Esophagus (tissue), 2 donors: Measurements from ENCODE around the gene PAIP1. TPM values are rescaled to one million over a fixed set of nuclear protein-coding genes. Genes with fewer than 3 reads are reported as not detected.
"Not testable (repeated sequence)": the region's sequence is repeated elsewhere in the genome, so short reads cannot be mapped to it uniquely, and the experiment has no call there.

ENCODE experiments used
- H3K27ac ChIP-seq, 2 donors: one replicate each; pipeline ENCODE4 v1.5.1; 2013; ENCODE audit warnings: low read depth in 2 of 2, mild to moderate bottlenecking in 2 of 2, inconsistent platforms in 1 of 2, low read length in 1 of 2, moderate library complexity in 1 of 2
- H3K27me3 ChIP-seq, 2 donors: one replicate each; pipeline ENCODE4 v1.6.1; 2013; ENCODE audit warnings: low read length in 2 of 2, control low read depth in 1 of 2, mild to moderate bottlenecking in 1 of 2; ENCODE audit not compliant: insufficient read depth in 2 of 2, control insufficient read depth in 1 of 2
- H3K36me3 ChIP-seq, 2 donors: one replicate each; pipeline ENCODE4 v1.6.1; 2013; ENCODE audit warnings: low read length in 1 of 2; ENCODE audit not compliant: control insufficient read depth in 2 of 2, insufficient read depth in 2 of 2
- H3K4me1 ChIP-seq, 2 donors: one replicate each; pipeline ENCODE4 v1.6.1; 2013; ENCODE audit warnings: low read length in 1 of 2; ENCODE audit not compliant: control insufficient read depth in 2 of 2, insufficient read depth in 2 of 2
- H3K4me3 ChIP-seq, 2 donors: one replicate each; pipeline ENCODE4 v1.5.1; 2013; ENCODE audit warnings: low read length in 2 of 2, mild to moderate bottlenecking in 2 of 2, low read depth in 1 of 2, moderate library complexity in 1 of 2
- H3K9me3 ChIP-seq, 2 donors: one replicate each; pipeline ENCODE4 v1.6.1; 2013; ENCODE audit warnings: mild to moderate bottlenecking in 2 of 2, low read depth in 1 of 2, low read length in 1 of 2, moderate library complexity in 1 of 2; ENCODE audit not compliant: control insufficient read depth in 2 of 2, insufficient read depth in 1 of 2
- WGBS, 2 donors: extraction: QIAGEN DNeasy Blood & Tissue Kit; methylation state at CpG; one replicate each; pipeline ENCODE4 v1.1.7; 2013; 5-methylcytosine and 5-hydroxymethylcytosine counted together
- polyA plus RNA-seq, 2 donors: library from polyadenylated mRNA; stranded (reverse); fragments of 200-250 nt; gene quantifications; one replicate each; pipeline ENCODE4 v1.2.3, GENCODE V29; 2013
- donor health status: healthy with polysubstance abuse.
- donor health status: Bipolar disorder and iron deficiency.

The PAIP1 gene
- polyA plus RNA-seq, 2 donors: 28.7 to 35.2 TPM

- Histone ChIP-seq H3K27me3 (no peaks in the 10 kb centered on the region), H3K4me1 (no peaks in the 10 kb centered on the region), H3K36me3 (no peaks in the 10 kb centered on the region), H3K9me3 (no peaks in the 10 kb centered on the region), H3K27ac (no peak overlapping the region), H3K4me3 (no peak overlapping the region)
Measured at GRCh38 chr5:43590700-43591099, 33.8 kb upstream of the PAIP1 start.

GRCh38 chr5:43589310-43589709 lies 32.4 kb upstream of the PAIP1 start:
- no peaks in the 10 kb centered on the region for H3K36me3 ChIP-seq
- H3K9me3 ChIP-seq: no peaks in the 10 kb centered on the region
- H3K27ac ChIP-seq: no peak overlapping the region
- whole genome bisulfite sequencing, 2 donors: 95 to 97% methylated on average over 1 of the region's 1 CpG
- no peaks in the 10 kb centered on the region for H3K27me3 ChIP-seq
- H3K4me3 ChIP-seq: no peak overlapping the region
- H3K4me1 ChIP-seq: no peaks in the 10 kb centered on the region

GRCh38 chr5:43588842-43589241 lies 32.0 kb upstream of the PAIP1 start:
- no peak overlapping the region for H3K4me3 ChIP-seq
- H3K4me1 ChIP-seq: no peaks in the 10 kb centered on the region
- H3K27ac ChIP-seq: no peak overlapping the region
- no peaks in the 10 kb centered on the region for H3K27me3 ChIP-seq
- no peaks in the 10 kb centered on the region for H3K36me3 ChIP-seq
- H3K9me3 ChIP-seq: no peaks in the 10 kb centered on the region
- WGBS, 2 donors: 0 to 48% methylated on average over 1 of the region's 1 CpG

GRCh38 chr5:43584166-43584699 lies 27.4 kb upstream of the PAIP1 start:
- Histone ChIP-seq H3K9me3 (no peaks in the 10 kb centered on the region), H3K36me3 (no peaks in the 10 kb centered on the region), H3K4me1 (no peaks in the 10 kb centered on the region), H3K4me3 (no peak overlapping the region), H3K27me3 (no peaks in the 10 kb centered on the region), H3K27ac (no peak overlapping the region)
- WGBS, 2 donors: 87 to 88% methylated on average over 1 of the region's 1 CpG

- no peak overlapping the region for H3K27ac ChIP-seq
- H3K27me3 ChIP-seq: no peaks in the 10 kb centered on the region
- no peak overlapping the region for H3K4me3 ChIP-seq
- no peaks in the 10 kb centered on the region for H3K4me1 ChIP-seq
- H3K36me3 ChIP-seq: no peaks in the 10 kb centered on the region
- H3K9me3 ChIP-seq: no peaks in the 10 kb centered on the region
Measured at GRCh38 chr5:43583724-43584123, 26.8 kb upstream of the PAIP1 start.

GRCh38 chr5:43582082-43583005 lies 25.5 kb upstream of the PAIP1 start:
- Histone ChIP-seq H3K27ac (no peak overlapping the region), H3K4me3 (no peak overlapping the region), H3K27me3 (no peaks in the 10 kb centered on the region), H3K9me3 (no peaks in the 10 kb centered on the region), H3K36me3 (no peaks in the 10 kb centered on the region), H3K4me1 (no peaks in the 10 kb centered on the region)
- 78 to 85% methylated on average over 4 of the region's 4 CpGs for WGBS, 2 donors

GRCh38 chr5:43581398-43581797 lies 24.5 kb upstream of the PAIP1 start:
- 77 to 84% methylated on average over 1 of the region's 1 CpG for WGBS, 2 donors
- Histone ChIP-seq H3K36me3 (no peaks in the 10 kb centered on the region), H3K4me1 (no peaks in the 10 kb centered on the region), H3K4me3 (no peak overlapping the region), H3K27ac (no peak overlapping the region), H3K27me3 (no peaks in the 10 kb centered on the region), H3K9me3 (no peaks in the 10 kb centered on the region)

GRCh38 chr5:43580402-43581210 lies 23.7 kb upstream of the PAIP1 start:
- H3K9me3 ChIP-seq, H3K27me3 ChIP-seq, H3K4me3 ChIP-seq, H3K27ac ChIP-seq, H3K4me1 ChIP-seq, H3K36me3 ChIP-seq: not testable (repeated sequence)
- WGBS, 2 donors: 88 to 89% methylated on average over 10 of the region's 10 CpGs

GRCh38 chr5:43573058-43573457 lies 16.2 kb upstream of the PAIP1 start:
- Histone ChIP-seq H3K9me3 (no peaks in the 10 kb centered on the region), H3K27me3 (no peaks in the 10 kb centered on the region), H3K36me3 (no peaks in the 10 kb centered on the region), H3K4me1 (no peaks in the 10 kb centered on the region), H3K4me3 (no peak overlapping the region), H3K27ac (no peak overlapping the region)
- 72 to 73% methylated on average over 1 of the region's 1 CpG for WGBS, 2 donors
